ENCODE measurements around the gene RHOT1. TPM values are rescaled to one million over a fixed set of nuclear protein-coding genes. Genes with fewer than 3 reads are reported as not detected.

The RHOT1 gene
- total and polyA plus RNA-seq, 5 donors from 2014 or later, result 22.2 to 28.7 (median 27.3) TPM

- Mint-ChIP-seq H3K27ac (no peak overlapping the region), H3K27me3 (no peaks in the 10 kb centered on the region), H3K4me1 (no peaks in the 10 kb centered on the region), H3K9me3 (no peaks in the 10 kb centered on the region), H3K4me3 (no peak overlapping the region), H3K36me3 (peaks cover 21% of the 10 kb centered on the region)
- no peaks in the 10 kb centered on the region for H3K27me3 ChIP-seq (ENCODE audit: control insufficient read depth, insufficient read depth, low read length)
- ATAC-seq (ENCODE audit: low read depth in 2 of 2) (no peak), DNase-seq (no peak)
- peaks cover 22% of the 10 kb centered on the region for H3K36me3 ChIP-seq (ENCODE audit: control insufficient read depth, insufficient read depth, low read length)
- no peak overlapping the region for H3K27ac ChIP-seq (ENCODE audit: insufficient read depth, low read length, poor library complexity, severe bottlenecking)
- H3K4me1 ChIP-seq (ENCODE audit: control insufficient read depth, insufficient read depth, low read length, poor library complexity, severe bottlenecking), result no peaks in the 10 kb centered on the region
- no peaks in the 10 kb centered on the region for H3K9me3 ChIP-seq (ENCODE audit: control insufficient read depth in 2 of 2, low read length in 2 of 2)
- no peak overlapping the region for H3K4me3 ChIP-seq (ENCODE audit: low read depth, low read length)
Observed at GRCh38 chr17:32187271-32187670, 45.0 kb downstream of the RHOT1 start.

- H3K4me1 Mint-ChIP-seq, result no peaks in the 10 kb centered on the region
- Histone ChIP-seq H3K36me3 (ENCODE audit: control insufficient read depth, insufficient read depth, low read length) (peaks cover 25% of the 10 kb centered on the region), H3K27me3 (ENCODE audit: control insufficient read depth, insufficient read depth, low read length) (no peaks in the 10 kb centered on the region), H3K4me3 (ENCODE audit: low read depth, low read length) (no peak overlapping the region), H3K4me1 (ENCODE audit: control insufficient read depth, insufficient read depth, low read length, poor library complexity, severe bottlenecking) (no peaks in the 10 kb centered on the region), H3K9me3 (ENCODE audit: control insufficient read depth in 2 of 2, low read length in 2 of 2) (no peaks in the 10 kb centered on the region), H3K27ac (ENCODE audit: insufficient read depth, low read length, poor library complexity, severe bottlenecking) (no peak overlapping the region)
- no peaks in the 10 kb centered on the region for H3K27me3 Mint-ChIP-seq
- peaks cover 27% of the 10 kb centered on the region for H3K36me3 Mint-ChIP-seq
- DNase-seq (no peak), ATAC-seq (ENCODE audit: low read depth in 2 of 2) (no peak)
- no peaks in the 10 kb centered on the region for H3K9me3 Mint-ChIP-seq
- no peak overlapping the region for H3K4me3 Mint-ChIP-seq
- no peak overlapping the region for H3K27ac Mint-ChIP-seq
Observed at GRCh38 chr17:32189343-32189742, 47.0 kb downstream of the RHOT1 start.

- H3K27ac ChIP-seq (ENCODE audit: insufficient read depth, low read length, poor library complexity, severe bottlenecking), result no peak overlapping the region
- no peaks in the 10 kb centered on the region for H3K27me3 ChIP-seq (ENCODE audit: control insufficient read depth, insufficient read depth, low read length)
- Mint-ChIP-seq H3K4me1 (no peaks in the 10 kb centered on the region), H3K4me3 (no peak overlapping the region), H3K27ac (no peak overlapping the region), H3K9me3 (no peaks in the 10 kb centered on the region), H3K27me3 (no peaks in the 10 kb centered on the region), H3K36me3 (peaks cover 41% of the 10 kb centered on the region)
- H3K4me1 ChIP-seq (ENCODE audit: control insufficient read depth, insufficient read depth, low read length, poor library complexity, severe bottlenecking), result no peaks in the 10 kb centered on the region
- no peaks in the 10 kb centered on the region for H3K9me3 ChIP-seq (ENCODE audit: control insufficient read depth in 2 of 2, low read length in 2 of 2)
- no peak overlapping the region for H3K4me3 ChIP-seq (ENCODE audit: low read depth, low read length)
- no peak for ATAC-seq (ENCODE audit: low read depth in 2 of 2)
- peaks cover 37% of the 10 kb centered on the region for H3K36me3 ChIP-seq (ENCODE audit: control insufficient read depth, insufficient read depth, low read length)
- DNase-seq, result no peak
Observed at GRCh38 chr17:32191306-32191705, 49.0 kb downstream of the RHOT1 start.

- Mint-ChIP-seq H3K9me3 (no peaks in the 10 kb centered on the region), H3K36me3 (peaks cover 45% of the 10 kb centered on the region), H3K4me3 (no peak overlapping the region), H3K27ac (peak overlapping the region in 1 of 3 donors; percentile 51), H3K4me1 (no peaks in the 10 kb centered on the region), H3K27me3 (no peaks in the 10 kb centered on the region)
- Histone ChIP-seq H3K27me3 (ENCODE audit: control insufficient read depth, insufficient read depth, low read length) (no peaks in the 10 kb centered on the region), H3K9me3 (ENCODE audit: control insufficient read depth in 2 of 2, low read length in 2 of 2) (no peaks in the 10 kb centered on the region), H3K36me3 (ENCODE audit: control insufficient read depth, insufficient read depth, low read length) (peaks cover 39% of the 10 kb centered on the region), H3K4me1 (ENCODE audit: control insufficient read depth, insufficient read depth, low read length, poor library complexity, severe bottlenecking) (no peaks in the 10 kb centered on the region), H3K4me3 (ENCODE audit: low read depth, low read length) (no peak overlapping the region), H3K27ac (ENCODE audit: insufficient read depth, low read length, poor library complexity, severe bottlenecking) (no peak overlapping the region)
- ATAC-seq (ENCODE audit: low read depth in 2 of 2) (no peak), DNase-seq (no peak)
Observed at GRCh38 chr17:32192379-32192778, 50.1 kb downstream of the RHOT1 start.

GRCh38 chr17:32197987-32198386 lies 55.7 kb downstream of the RHOT1 start:
- no peaks in the 10 kb centered on the region for H3K4me1 ChIP-seq (ENCODE audit: control insufficient read depth, insufficient read depth, low read length, poor library complexity, severe bottlenecking)
- Mint-ChIP-seq H3K27ac (no peak overlapping the region), H3K36me3 (peaks cover 54% of the 10 kb centered on the region), H3K27me3 (no peaks in the 10 kb centered on the region), H3K4me3 (no peak overlapping the region), H3K9me3 (no peaks in the 10 kb centered on the region), H3K4me1 (peaks cover 0 to 3% (median under 1%) of the 10 kb centered on the region in 4 donors)
- DNase-seq (no peak), ATAC-seq (ENCODE audit: low read depth in 2 of 2) (no peak)
- H3K9me3 ChIP-seq (ENCODE audit: control insufficient read depth in 2 of 2, low read length in 2 of 2), result no peaks in the 10 kb centered on the region
- H3K36me3 ChIP-seq (ENCODE audit: control insufficient read depth, insufficient read depth, low read length), result peaks cover 58% of the 10 kb centered on the region
- H3K27ac ChIP-seq (ENCODE audit: insufficient read depth, low read length, poor library complexity, severe bottlenecking), result no peak overlapping the region
- H3K4me3 ChIP-seq (ENCODE audit: low read depth, low read length), result no peak overlapping the region
- H3K27me3 ChIP-seq (ENCODE audit: control insufficient read depth, insufficient read depth, low read length), result no peaks in the 10 kb centered on the region

- no peaks in the 10 kb centered on the region for H3K4me1 ChIP-seq (ENCODE audit: control insufficient read depth, insufficient read depth, low read length, poor library complexity, severe bottlenecking)
- H3K27ac ChIP-seq (ENCODE audit: insufficient read depth, low read length, poor library complexity, severe bottlenecking), result no peak overlapping the region
- Mint-ChIP-seq H3K4me1 (peaks cover 0 to 6% (median 2%) of the 10 kb centered on the region in 4 donors), H3K4me3 (no peak overlapping the region), H3K27me3 (no peaks in the 10 kb centered on the region), H3K36me3 (peaks cover 39% of the 10 kb centered on the region), H3K27ac (no peak overlapping the region), H3K9me3 (no peaks in the 10 kb centered on the region)
- no peak for ATAC-seq (ENCODE audit: low read depth in 2 of 2)
- no peaks in the 10 kb centered on the region for H3K9me3 ChIP-seq (ENCODE audit: control insufficient read depth in 2 of 2, low read length in 2 of 2)
- H3K4me3 ChIP-seq (ENCODE audit: low read depth, low read length), result no peak overlapping the region
- no peaks in the 10 kb centered on the region for H3K27me3 ChIP-seq (ENCODE audit: control insufficient read depth, insufficient read depth, low read length)
- H3K36me3 ChIP-seq (ENCODE audit: control insufficient read depth, insufficient read depth, low read length), result peaks cover 54% of the 10 kb centered on the region
- no peak for DNase-seq
Observed at GRCh38 chr17:32206861-32207260, 64.6 kb downstream of the RHOT1 start.

GRCh38 chr17:32208436-32208835 lies 66.1 kb downstream of the RHOT1 start:
- Histone ChIP-seq H3K27ac (ENCODE audit: insufficient read depth, low read length, poor library complexity, severe bottlenecking) (no peak overlapping the region), H3K4me1 (ENCODE audit: control insufficient read depth, insufficient read depth, low read length, poor library complexity, severe bottlenecking) (no peaks in the 10 kb centered on the region), H3K9me3 (ENCODE audit: control insufficient read depth in 2 of 2, low read length in 2 of 2) (no peaks in the 10 kb centered on the region), H3K27me3 (ENCODE audit: control insufficient read depth, insufficient read depth, low read length) (no peaks in the 10 kb centered on the region), H3K36me3 (ENCODE audit: control insufficient read depth, insufficient read depth, low read length) (peaks cover 62% of the 10 kb centered on the region), H3K4me3 (ENCODE audit: low read depth, low read length) (no peak overlapping the region)
- ATAC-seq (ENCODE audit: low read depth in 2 of 2) (no peak), DNase-seq (no peak)
- peaks cover 44% of the 10 kb centered on the region for H3K36me3 Mint-ChIP-seq
- H3K9me3 Mint-ChIP-seq, result no peaks in the 10 kb centered on the region
- no peak overlapping the region for H3K4me3 Mint-ChIP-seq
- H3K27me3 Mint-ChIP-seq, result no peaks in the 10 kb centered on the region
- H3K4me1 Mint-ChIP-seq, result peaks cover 0 to 5% (median 2%) of the 10 kb centered on the region in 4 donors
- H3K27ac Mint-ChIP-seq, result no peak overlapping the region

- DNase-seq (no peak), ATAC-seq (ENCODE audit: low read depth in 2 of 2) (no peak)
- Mint-ChIP-seq H3K27me3 (no peaks in the 10 kb centered on the region), H3K27ac (no peak overlapping the region), H3K4me1 (peaks cover 0 to 5% (median 0%) of the 10 kb centered on the region in 4 donors), H3K9me3 (no peaks in the 10 kb centered on the region), H3K36me3 (peaks cover 48% of the 10 kb centered on the region), H3K4me3 (no peak overlapping the region)
- no peaks in the 10 kb centered on the region for H3K27me3 ChIP-seq (ENCODE audit: control insufficient read depth, insufficient read depth, low read length)
- no peaks in the 10 kb centered on the region for H3K9me3 ChIP-seq (ENCODE audit: control insufficient read depth in 2 of 2, low read length in 2 of 2)
- H3K4me3 ChIP-seq (ENCODE audit: low read depth, low read length), result no peak overlapping the region
- H3K4me1 ChIP-seq (ENCODE audit: control insufficient read depth, insufficient read depth, low read length, poor library complexity, severe bottlenecking), result no peaks in the 10 kb centered on the region
- peaks cover 66% of the 10 kb centered on the region for H3K36me3 ChIP-seq (ENCODE audit: control insufficient read depth, insufficient read depth, low read length)
- no peak overlapping the region for H3K27ac ChIP-seq (ENCODE audit: insufficient read depth, low read length, poor library complexity, severe bottlenecking)
Observed at GRCh38 chr17:32209608-32210007, 67.3 kb downstream of the RHOT1 start.
